AG04450 (cell line): ENCODE measurements around the gene TEX26. TPM values are rescaled to one million over a fixed set of nuclear protein-coding genes. Genes with fewer than 3 reads are reported as not detected.

Experiments
- CTCF ChIA-PET: fragments of 300-600, 350-600 bp; formaldehyde crosslinking; extraction: SDS; loops from one replicate; lab custom pipeline; 2022; ENCODE audit warnings: antibody characterized with exemption, inconsistent platforms; lab: Charles Lee
- POLR2A ChIA-PET: fragments of 350-600 bp; formaldehyde crosslinking; extraction: SDS; loops from one replicate; lab custom pipeline; 2021; ENCODE audit warnings: antibody characterized with exemption, inconsistent platforms; lab: Yijun Ruan, JAX
- DNase-seq: peaks from one replicate; pipeline ENCODE4 v3.0.0-alpha.2; 2011; ENCODE audit warnings: low read depth, low spot score
- H3K27ac ChIP-seq: one replicate; pipeline ENCODE4 v1.5.1; 2012; ENCODE audit warnings: low read depth, low read length, control low read depth
- H3K27me3 ChIP-seq: one replicate; pipeline ENCODE4 v1.6.0; 2012; ENCODE audit warnings: low read length; ENCODE audit not compliant: control insufficient read depth, insufficient read depth
- H3K4me3 ChIP-seq: 2 replicates; pipeline ENCODE4 v1.5.1; 2011; ENCODE audit warnings: mild to moderate bottlenecking, low read depth, low read length, control low read depth
- H3K9me3 ChIP-seq: 2 replicates; pipeline ENCODE4 v1.5.1; 2012; ENCODE audit warnings: low read length; ENCODE audit not compliant: control insufficient read depth, insufficient read depth
- polyA plus RNA-seq: library from polyadenylated mRNA; depleted of rRNA; stranded (reverse); fragments of >200 nt; gene quantifications from 2 replicates; pipeline ENCODE4 v1.2.3, GENCODE V29; 2011
- TF ChIP-seq, protein P1 (sequence below): IDR thresholded peaks from 2 replicates; pipeline ENCODE4 v1.5.1; 2011; ENCODE audit warnings: low read depth, low read length, control low read depth, inconsistent platforms

Gene TEX26
- polyA plus RNA-seq, 1 experiment = 0.09 TPM

DNA sequence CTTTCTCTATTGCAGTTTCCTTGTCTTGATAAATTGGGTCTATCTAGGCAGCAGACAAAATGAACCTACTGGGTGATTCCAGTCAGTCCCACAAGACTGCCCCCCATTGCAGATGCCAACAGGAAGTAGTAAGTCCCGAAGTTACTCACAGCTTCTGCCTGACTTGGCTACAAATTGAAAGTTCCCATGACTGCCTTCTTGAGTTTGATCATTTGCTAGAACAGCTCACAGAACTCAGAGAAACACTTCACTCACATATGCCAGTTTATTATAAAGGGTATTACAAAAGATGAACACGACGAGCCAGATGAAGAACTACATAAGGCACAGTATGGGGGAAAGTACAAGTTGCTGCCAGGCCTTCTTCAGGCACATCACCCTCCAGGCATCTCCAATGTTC lies 50.0 kb downstream of the TEX26 start:
- CTCF ChIA-PET = no interaction called here
- H3K27me3 ChIP-seq = no peaks in the 10 kb centered on the region
- H3K4me3 ChIP-seq = no peak overlapping the region
- POLR2A ChIA-PET = no interaction called here
- peaks cover 7% of the 10 kb centered on the region; the same call in 1 of the 2 replicates for H3K9me3 ChIP-seq
- DNase-seq = no peak
- TF ChIP-seq, protein P1, sequence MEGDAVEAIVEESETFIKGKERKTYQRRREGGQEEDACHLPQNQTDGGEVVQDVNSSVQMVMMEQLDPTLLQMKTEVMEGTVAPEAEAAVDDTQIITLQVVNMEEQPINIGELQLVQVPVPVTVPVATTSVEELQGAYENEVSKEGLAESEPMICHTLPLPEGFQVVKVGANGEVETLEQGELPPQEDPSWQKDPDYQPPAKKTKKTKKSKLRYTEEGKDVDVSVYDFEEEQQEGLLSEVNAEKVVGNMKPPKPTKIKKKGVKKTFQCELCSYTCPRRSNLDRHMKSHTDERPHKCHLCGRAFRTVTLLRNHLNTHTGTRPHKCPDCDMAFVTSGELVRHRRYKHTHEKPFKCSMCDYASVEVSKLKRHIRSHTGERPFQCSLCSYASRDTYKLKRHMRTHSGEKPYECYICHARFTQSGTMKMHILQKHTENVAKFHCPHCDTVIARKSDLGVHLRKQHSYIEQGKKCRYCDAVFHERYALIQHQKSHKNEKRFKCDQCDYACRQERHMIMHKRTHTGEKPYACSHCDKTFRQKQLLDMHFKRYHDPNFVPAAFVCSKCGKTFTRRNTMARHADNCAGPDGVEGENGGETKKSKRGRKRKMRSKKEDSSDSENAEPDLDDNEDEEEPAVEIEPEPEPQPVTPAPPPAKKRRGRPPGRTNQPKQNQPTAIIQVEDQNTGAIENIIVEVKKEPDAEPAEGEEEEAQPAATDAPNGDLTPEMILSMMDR = no peak
- no peak overlapping the region for H3K27ac ChIP-seq

- ChIA-PET POLR2A (no interaction called here), CTCF (no interaction called here)
- no peaks in the 10 kb centered on the region for H3K27me3 ChIP-seq
- H3K4me3 ChIP-seq = no peak overlapping the region
- H3K27ac ChIP-seq = no peak overlapping the region
- peaks cover 7% of the 10 kb centered on the region; the same call in 1 of the 2 replicates for H3K9me3 ChIP-seq
- TF ChIP-seq, protein P1 = no peak
- no peak for DNase-seq
Measured at GRCh38 chr13:30982906-30983305, 50.5 kb downstream of the TEX26 start.

DNA sequence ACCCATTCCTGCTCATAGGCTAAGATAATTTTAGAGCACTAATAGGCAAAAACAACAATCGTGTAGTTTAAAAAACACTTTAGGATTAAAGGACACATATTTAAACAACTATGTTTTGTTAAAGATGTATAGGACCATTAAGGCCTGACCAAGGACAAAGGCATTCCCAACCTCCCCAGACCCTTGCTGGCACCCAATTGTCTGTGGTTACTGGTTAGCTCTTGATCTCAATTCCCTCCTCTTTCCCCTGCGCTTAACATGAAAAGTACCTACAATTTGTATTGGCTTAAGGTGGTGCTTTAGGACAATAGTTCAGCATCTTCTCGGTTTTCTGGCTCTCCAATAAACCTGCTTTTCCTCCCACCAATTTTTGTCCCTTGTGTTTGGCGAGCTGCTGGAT lies 51.0 kb downstream of the TEX26 start:
- peaks cover 7% of the 10 kb centered on the region; the same call in 1 of the 2 replicates for H3K9me3 ChIP-seq
- DNase-seq = no peak
- H3K27me3 ChIP-seq = no peaks in the 10 kb centered on the region
- no peak overlapping the region for H3K27ac ChIP-seq
- CTCF ChIA-PET = no interaction called here
- TF ChIP-seq, protein P1 = no peak
- POLR2A ChIA-PET = no interaction called here
- no peak overlapping the region for H3K4me3 ChIP-seq

GRCh38 chr13:30984620-30985019 lies 52.2 kb downstream of the TEX26 start:
- ChIA-PET CTCF (interaction anchor here (0.6 to 1.9 kb wide), 2 partner anchors 60 to 444 kb away, joined by 5 to 9 read pairs; no protein-coding TSS in a partner anchor), POLR2A (no interaction called here)
- TF ChIP-seq, protein P1 = no peak

GRCh38 chr13:30985637-30986205 lies 53.3 kb downstream of the TEX26 start:
- Histone ChIP-seq H3K27me3 (no peaks in the 10 kb centered on the region), H3K9me3 (no peaks in the 10 kb centered on the region), H3K4me3 (no peak overlapping the region), H3K27ac (no peak overlapping the region)
- TF ChIP-seq, protein P1 = 0 out of 2 replicates have a peak, but pooled peaks have one; percentile 14
- DNase-seq = no peak
- CTCF ChIA-PET = interaction anchor here (0.6 to 1.9 kb wide), 2 partner anchors 59 to 76 kb away, joined by 3 to 9 read pairs; no protein-coding TSS in a partner anchor
- POLR2A ChIA-PET = interaction anchor here (1.0 kb wide), 1 partner anchor 79 kb away, joined by 3 read pairs; the partner anchor contains the start of gene MEDAG

More at GRCh38 chr13:30984620-30985019, 52.2 kb downstream of the TEX26 start:
- no peak for DNase-seq
- Histone ChIP-seq H3K9me3 (no peaks in the 10 kb centered on the region), H3K27me3 (no peaks in the 10 kb centered on the region), H3K4me3 (no peak overlapping the region), H3K27ac (no peak overlapping the region)
